Measurements from ENCODE around the gene SPPL3. TPM values are rescaled to one million over a fixed set of nuclear protein-coding genes. Genes with fewer than 3 reads are reported as not detected.

Gene SPPL3
- total and polyA plus RNA-seq, 7 experiments from 2014 or later: 22.8 to 51.8 (median 47.5) TPM

GRCh38 chr12:120834489-120835303 lies 69.5 kb downstream of the SPPL3 start:
- Histone ChIP-seq H3K27ac (ENCODE audit: low read depth, low read length) (peak overlapping the region; percentile 14), H3K27me3 (ENCODE audit: control insufficient read depth in 2 of 2, insufficient read depth in 2 of 2, low read length in 2 of 2) (no peaks in the 10 kb centered on the region), H3K4me1 (ENCODE audit: control insufficient read depth in 2 of 2, insufficient read depth in 2 of 2, low read length in 2 of 2) (peaks cover 0 to 35% of the 10 kb centered on the region in 2 donors), H3K9me3 (ENCODE audit: control insufficient read depth in 2 of 3, low read length in 3 of 3) (no peaks in the 10 kb centered on the region), H3K4me3 (ENCODE audit: low read length) (no peak overlapping the region), H3K36me3 (ENCODE audit: control insufficient read depth in 2 of 3, insufficient read depth in 3 of 3, low read length in 3 of 3) (no peaks in the 10 kb centered on the region)
- no peak for DNase-seq
- H3K9me3 Mint-ChIP-seq: no peaks in the 10 kb centered on the region
- H3K4me3 Mint-ChIP-seq: peak overlapping the region in 9 of 10 donors; percentile 19 to 78 (median 48)
- no peaks in the 10 kb centered on the region for H3K27me3 Mint-ChIP-seq
- ChIA-PET CTCF (interaction anchor here (0.6 kb wide), 1 partner anchor 54 kb away, joined by 3 read pairs; no protein-coding TSS in a partner anchor), POLR2A (interaction anchor here (0.7 kb wide), 1 partner anchor 10 kb away, joined by 3 read pairs; no protein-coding TSS in a partner anchor)
- intact Hi-C loops (cut with micrococcal nuclease): loop anchor here in 1 of 2 donors (5.0 kb wide), 1 partner anchor 33 kb away; no protein-coding TSS in a partner anchor
- H3K27ac Mint-ChIP-seq: peak overlapping the region in 8 of 9 donors; percentile 17 to 84 (median 52)
- H3K4me1 Mint-ChIP-seq: peaks cover 31 to 79% (median 67%) of the 10 kb centered on the region in 7 donors
- H3K36me3 Mint-ChIP-seq: peaks cover 0 to 8% (median 0%) of the 10 kb centered on the region in 5 donors
- no peak for ATAC-seq

- H3K4me1 Mint-ChIP-seq: peaks cover 31 to 85% (median 67%) of the 10 kb centered on the region in 7 donors
- POLR2A ChIA-PET: no interaction called here
Observed at GRCh38 chr12:120833849-120834248, 70.3 kb downstream of the SPPL3 start.

GRCh38 chr12:120832737-120833136 lies 71.4 kb downstream of the SPPL3 start:
- Mint-ChIP-seq H3K4me3 (no peak overlapping the region), H3K36me3 (peaks cover 0 to 6% (median 0%) of the 10 kb centered on the region in 5 donors), H3K9me3 (no peaks in the 10 kb centered on the region), H3K27me3 (no peaks in the 10 kb centered on the region), H3K27ac (no peak overlapping the region), H3K4me1 (peaks cover 31 to 84% (median 58%) of the 10 kb centered on the region in 7 donors)
- ChIA-PET POLR2A (no interaction called here), CTCF (no interaction called here)
- Histone ChIP-seq H3K4me1 (ENCODE audit: control insufficient read depth in 2 of 2, insufficient read depth in 2 of 2, low read length in 2 of 2) (peaks cover 0 to 35% of the 10 kb centered on the region in 2 donors), H3K4me3 (ENCODE audit: low read length) (no peak overlapping the region), H3K27ac (ENCODE audit: low read depth, low read length) (no peak overlapping the region), H3K36me3 (ENCODE audit: control insufficient read depth in 2 of 3, insufficient read depth in 3 of 3, low read length in 3 of 3) (no peaks in the 10 kb centered on the region), H3K27me3 (ENCODE audit: control insufficient read depth in 2 of 2, insufficient read depth in 2 of 2, low read length in 2 of 2) (no peaks in the 10 kb centered on the region), H3K9me3 (ENCODE audit: control insufficient read depth in 2 of 3, low read length in 3 of 3) (no peaks in the 10 kb centered on the region)
- no peak for ATAC-seq
- DNase-seq: no peak
- intact Hi-C loops (cut with micrococcal nuclease): loop anchor here in 1 of 2 donors (5.0 kb wide), 1 partner anchor 35 kb away; no protein-coding TSS in a partner anchor

More at GRCh38 chr12:120833849-120834248, 70.3 kb downstream of the SPPL3 start:
- CTCF ChIA-PET: no interaction called here
- Histone ChIP-seq H3K27me3 (ENCODE audit: control insufficient read depth in 2 of 2, insufficient read depth in 2 of 2, low read length in 2 of 2) (no peaks in the 10 kb centered on the region), H3K4me1 (ENCODE audit: control insufficient read depth in 2 of 2, insufficient read depth in 2 of 2, low read length in 2 of 2) (peaks cover 0 to 40% of the 10 kb centered on the region in 2 donors), H3K9me3 (ENCODE audit: control insufficient read depth in 2 of 3, low read length in 3 of 3) (no peaks in the 10 kb centered on the region), H3K27ac (ENCODE audit: low read depth, low read length) (no peak overlapping the region), H3K4me3 (ENCODE audit: low read length) (no peak overlapping the region), H3K36me3 (ENCODE audit: control insufficient read depth in 2 of 3, insufficient read depth in 3 of 3, low read length in 3 of 3) (no peaks in the 10 kb centered on the region)
- no peaks in the 10 kb centered on the region for H3K27me3 Mint-ChIP-seq
- intact Hi-C loops (cut with micrococcal nuclease): loop anchor here in 1 of 2 donors (5.0 kb wide), 1 partner anchor 33 kb away; no protein-coding TSS in a partner anchor
- H3K27ac Mint-ChIP-seq: peak overlapping the region in 2 of 9 donors; percentile 3 to 10
- no peak for ATAC-seq
- H3K9me3 Mint-ChIP-seq: no peaks in the 10 kb centered on the region
- peaks cover 0 to 7% (median 0%) of the 10 kb centered on the region in 5 donors for H3K36me3 Mint-ChIP-seq
- no peak for DNase-seq
- peak overlapping the region in 4 of 10 donors; percentile 14 to 78 (median 46) for H3K4me3 Mint-ChIP-seq

- intact Hi-C loops (cut with micrococcal nuclease): loop anchor here in 1 of 2 donors (5.0 kb wide), 1 partner anchor 36 kb away; no protein-coding TSS in a partner anchor
Observed at GRCh38 chr12:120831648-120832267, 72.4 kb downstream of the SPPL3 start.

GRCh38 chr12:120830966-120831365 lies 73.2 kb downstream of the SPPL3 start:
- CTCF ChIA-PET: no interaction called here

More at GRCh38 chr12:120831648-120832267, 72.4 kb downstream of the SPPL3 start:
- Mint-ChIP-seq H3K27ac (peak overlapping the region in 3 of 9 donors; percentile 3 to 68 (median 29)), H3K36me3 (peaks cover 0 to 6% (median 0%) of the 10 kb centered on the region in 5 donors), H3K4me3 (peak overlapping the region in 2 of 10 donors; percentile 1 to 3), H3K4me1 (peaks cover 34 to 85% (median 59%) of the 10 kb centered on the region in 7 donors), H3K27me3 (no peaks in the 10 kb centered on the region), H3K9me3 (no peaks in the 10 kb centered on the region)
- Histone ChIP-seq H3K4me3 (ENCODE audit: low read length) (no peak overlapping the region), H3K27ac (ENCODE audit: low read depth, low read length) (no peak overlapping the region), H3K27me3 (ENCODE audit: control insufficient read depth in 2 of 2, insufficient read depth in 2 of 2, low read length in 2 of 2) (no peaks in the 10 kb centered on the region), H3K4me1 (ENCODE audit: control insufficient read depth in 2 of 2, insufficient read depth in 2 of 2, low read length in 2 of 2) (peaks cover 0 to 35% of the 10 kb centered on the region in 2 donors), H3K36me3 (ENCODE audit: control insufficient read depth in 2 of 3, insufficient read depth in 3 of 3, low read length in 3 of 3) (no peaks in the 10 kb centered on the region), H3K9me3 (ENCODE audit: control insufficient read depth in 2 of 3, low read length in 3 of 3) (no peaks in the 10 kb centered on the region)
- ChIA-PET CTCF (no interaction called here), POLR2A (no interaction called here)
- ATAC-seq (no peak), DNase-seq (no peak)

More at GRCh38 chr12:120830966-120831365, 73.2 kb downstream of the SPPL3 start:
- POLR2A ChIA-PET: interaction anchor here (0.6 kb wide), 1 partner anchor 1131 kb away, joined by 3 read pairs; no protein-coding TSS in a partner anchor
- DNase-seq: no peak
- H3K9me3 ChIP-seq (ENCODE audit: control insufficient read depth in 2 of 3, low read length in 3 of 3): no peaks in the 10 kb centered on the region
- Mint-ChIP-seq H3K27me3 (no peaks in the 10 kb centered on the region), H3K27ac (peak overlapping the region in 3 of 9 donors; percentile 3 to 16 (median 13)), H3K9me3 (no peaks in the 10 kb centered on the region), H3K36me3 (peaks cover 0 to 4% (median 0%) of the 10 kb centered on the region in 5 donors), H3K4me1 (peaks cover 34 to 82% (median 58%) of the 10 kb centered on the region in 7 donors), H3K4me3 (peak overlapping the region in 1 of 10 donors; percentile 26)
- H3K36me3 ChIP-seq (ENCODE audit: control insufficient read depth in 2 of 3, insufficient read depth in 3 of 3, low read length in 3 of 3): no peaks in the 10 kb centered on the region
- H3K27me3 ChIP-seq (ENCODE audit: control insufficient read depth in 2 of 2, insufficient read depth in 2 of 2, low read length in 2 of 2): no peaks in the 10 kb centered on the region
- intact Hi-C loops (cut with micrococcal nuclease): loop anchor here in 1 of 2 donors (5.0 kb wide), 1 partner anchor 36 kb away; no protein-coding TSS in a partner anchor
- ATAC-seq: no peak
- no peak overlapping the region for H3K4me3 ChIP-seq (ENCODE audit: low read length)
- H3K27ac ChIP-seq (ENCODE audit: low read depth, low read length): no peak overlapping the region
- H3K4me1 ChIP-seq (ENCODE audit: control insufficient read depth in 2 of 2, insufficient read depth in 2 of 2, low read length in 2 of 2): peaks cover 0 to 27% of the 10 kb centered on the region in 2 donors
